A673 (cell line): ENCODE data around the gene SMARCAD1. TPM values are rescaled to one million over a fixed set of nuclear protein-coding genes. Genes with fewer than 3 reads are reported as not detected.
"Not testable (repeated sequence)": the region's sequence is repeated elsewhere in the genome, so short reads cannot be mapped to it uniquely, and the experiment has no call there.

Source experiments
- BruUV-seq: library from RNA; stranded (reverse); fragments of 400-500 nt; replicated peaks from 2 replicates; lab custom pipeline; 2021; lab: Mats Ljungman, UMichigan
- CTCF ChIA-PET: fragments of 300-600 bp; sonication (Branson Sonifier 250); formaldehyde crosslinking; loops from one replicate; lab custom pipeline; 2022; ENCODE audit warnings: antibody characterized with exemption; lab: Charles Lee
- POLR2A ChIA-PET: fragments of 300-600 bp; sonication (Branson Sonifier 250); formaldehyde crosslinking; loops from one replicate; lab custom pipeline; 2022; ENCODE audit warnings: antibody characterized with exemption; ENCODE audit not compliant: low non-redundant PET; lab: Charles Lee
- DNase-seq: peaks from one replicate; pipeline ENCODE4 v3.0.0-alpha.2; 2015; ENCODE audit warnings: low spot score
- H3K27ac ChIP-seq: fragments of 200-600 bp; sonication (generic); 2 replicates; pipeline ENCODE4 v1.5.1; 2016; ENCODE audit warnings: mixed run types, low read depth, mild to moderate bottlenecking, mixed read lengths, antibody characterized with exemption, low read length; ENCODE audit not compliant: poor library complexity, severe bottlenecking
- H3K27me3 ChIP-seq: fragments of 200-600 bp; sonication (generic); replicated peaks from 2 replicates; pipeline ENCODE4 v1.6.1; 2017; ENCODE audit warnings: mixed run types, low read depth, mild to moderate bottlenecking, mixed read lengths, antibody characterized with exemption, low read length; ENCODE audit not compliant: insufficient read depth, poor library complexity
- H3K36me3 ChIP-seq: fragments of 200-600 bp; sonication (generic); 2 replicates; pipeline ENCODE4 v1.6.1; 2016; ENCODE audit warnings: mixed run types, mild to moderate bottlenecking, mixed read lengths, antibody characterized with exemption, low read length; ENCODE audit not compliant: insufficient read depth, poor library complexity, severe bottlenecking
- H3K4me1 ChIP-seq: fragments of 200-600 bp; sonication (generic); 2 replicates; pipeline ENCODE4 v1.6.1; 2017; ENCODE audit warnings: mixed run types, mild to moderate bottlenecking, mixed read lengths, antibody characterized with exemption, low read length; ENCODE audit not compliant: insufficient read depth, poor library complexity, severe bottlenecking
- H3K4me3 ChIP-seq: fragments of 200-600 bp; sonication (generic); 2 replicates; pipeline ENCODE4 v1.5.1; 2016; ENCODE audit warnings: low read depth, mixed run types, mild to moderate bottlenecking, mixed read lengths, low read length; ENCODE audit not compliant: poor library complexity, severe bottlenecking
- H3K9me3 ChIP-seq: fragments of 200-600 bp; sonication (generic); 2 replicates; pipeline ENCODE4 v1.6.1; 2016; ENCODE audit warnings: mixed run types, low read depth, mild to moderate bottlenecking, mixed read lengths, antibody characterized with exemption, low read length; ENCODE audit not compliant: poor library complexity, severe bottlenecking
- CTCF ChIP-seq: fragments of 300-800, 200-600 bp; sonication (generic); conservative IDR thresholded peaks from 2 replicates; pipeline ENCODE4 v1.5.1; 2017; ENCODE audit warnings: low read depth, mild to moderate bottlenecking, antibody characterized with exemption, low read length, moderate library complexity, mixed read lengths
- EZH2 ChIP-seq: fragments of 200-600 bp; sonication (generic); IDR thresholded peaks from 2 replicates; pipeline ENCODE4 v1.6.1; 2017; ENCODE audit warnings: borderline replicate concordance, low read depth, mild to moderate bottlenecking, mixed read lengths, antibody characterized with exemption, low read length; ENCODE audit not compliant: poor library complexity, severe bottlenecking
- intact Hi-C: fragments of 100-400 bp; cut with micrococcal nuclease; formaldehyde crosslinking; loops from one replicate; pipeline ENCODE4 v1.10.0; 2022; ENCODE audit not compliant: unreplicated experiment
- total RNA-seq: library from RNA; stranded (reverse); gene quantifications from 2 replicates; pipeline ENCODE4 v1.2.3, GENCODE V29; 2021

Gene SMARCAD1
- total RNA-seq, 1 experiment from 2014 or later = 27.1 TPM

GRCh38 chr4:94305466-94306225 is 98.0 kb downstream of the SMARCAD1 start:
- peak; percentile 10 for DNase-seq
- intact Hi-C loops = loop anchor here (10.0 kb wide), 1 partner anchor 819 kb away; no protein-coding TSS in a partner anchor
- Histone ChIP-seq H3K4me3 (no peak overlapping the region), H3K27ac (no peak overlapping the region), H3K36me3 (no peaks in the 10 kb centered on the region), H3K9me3 (no peaks in the 10 kb centered on the region), H3K4me1 (peaks cover 17% of the 10 kb centered on the region), H3K27me3 (no peaks in the 10 kb centered on the region)
- TF ChIP-seq EZH2 (no peak), CTCF (no peak)
- POLR2A ChIA-PET = no interaction called here
- BruUV-seq = no TSS peak
- CTCF ChIA-PET = no interaction called here

GRCh38 chr4:94306713-94307112 is 99.0 kb downstream of the SMARCAD1 start:
- H3K9me3 ChIP-seq = no peaks in the 10 kb centered on the region
- intact Hi-C loops = loop anchor here (10.0 kb wide), 1 partner anchor 818 kb away; no protein-coding TSS in a partner anchor
- TF ChIP-seq CTCF (no peak), EZH2 (no peak)
- no peaks in the 10 kb centered on the region for H3K36me3 ChIP-seq
- POLR2A ChIA-PET = no interaction called here
- DNase-seq = no peak
- H3K4me3 ChIP-seq = no peak overlapping the region
- H3K27me3 ChIP-seq = no peaks in the 10 kb centered on the region
- peaks cover 17% of the 10 kb centered on the region for H3K4me1 ChIP-seq
- no TSS peak for BruUV-seq
- CTCF ChIA-PET = no interaction called here
- no peak overlapping the region for H3K27ac ChIP-seq

GRCh38 chr4:94307231-94307871 is 99.7 kb downstream of the SMARCAD1 start:
- peaks cover 17% of the 10 kb centered on the region for H3K4me1 ChIP-seq
- intact Hi-C loops = loop anchor here (10.0 kb wide), 1 partner anchor 817 kb away; no protein-coding TSS in a partner anchor
- no TSS peak for BruUV-seq
- H3K36me3 ChIP-seq = no peaks in the 10 kb centered on the region
- ChIA-PET CTCF (no interaction called here), POLR2A (no interaction called here)
- no peak overlapping the region for H3K4me3 ChIP-seq
- H3K9me3 ChIP-seq = no peaks in the 10 kb centered on the region
- no peak for DNase-seq
- H3K27ac ChIP-seq = no peak overlapping the region
- TF ChIP-seq EZH2 (no peak), CTCF (no peak)
- no peaks in the 10 kb centered on the region for H3K27me3 ChIP-seq

GRCh38 chr4:94319927-94320326 is 112.3 kb downstream of the SMARCAD1 start:
- BruUV-seq, DNase-seq, H3K9me3 ChIP-seq, H3K4me1 ChIP-seq, intact Hi-C loops, H3K4me3 ChIP-seq, H3K27ac ChIP-seq, CTCF ChIA-PET, H3K36me3 ChIP-seq, H3K27me3 ChIP-seq, POLR2A ChIA-PET: not testable (repeated sequence)
